GM18861 (cell line): ENCODE measurements around the gene PLEKHF1.

ENCODE experiments used
- ATAC-seq: cut with Tn5 transposase; IDR thresholded peaks from one replicate; pipeline ENCODE4 v1.9.1; 2021; ENCODE audit not compliant: unreplicated experiment

The PLEKHF1 gene

DNA sequence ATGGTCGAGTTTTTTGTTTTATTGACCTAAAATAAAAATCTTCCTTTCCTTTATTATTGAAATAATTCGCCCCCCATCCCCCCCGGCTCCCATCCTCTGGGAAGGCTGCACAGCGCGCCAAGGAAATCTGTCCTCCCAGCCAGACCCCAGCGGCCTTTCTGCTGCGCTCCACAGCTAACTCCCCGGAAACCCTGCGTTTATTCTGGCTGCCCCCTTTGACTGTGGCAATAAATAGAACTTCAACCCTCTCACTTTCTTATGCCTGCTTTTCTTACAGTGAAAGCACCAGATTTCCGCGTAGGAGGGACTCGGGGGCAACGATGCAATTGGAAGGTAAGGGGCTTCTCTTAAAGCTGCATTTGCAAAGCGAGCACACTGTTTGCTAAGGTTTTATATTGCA, 59.5 kb downstream of the PLEKHF1 start:
- ATAC-seq: no peak
